ENCODE measurements around the gene MICOS13.
"Not testable (repeated sequence)": the region's sequence is repeated elsewhere in the genome, so short reads cannot be mapped to it uniquely, and the experiment has no call there.

MICOS13 gene, protein sequence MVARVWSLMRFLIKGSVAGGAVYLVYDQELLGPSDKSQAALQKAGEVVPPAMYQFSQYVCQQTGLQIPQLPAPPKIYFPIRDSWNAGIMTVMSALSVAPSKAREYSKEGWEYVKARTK

DNA sequence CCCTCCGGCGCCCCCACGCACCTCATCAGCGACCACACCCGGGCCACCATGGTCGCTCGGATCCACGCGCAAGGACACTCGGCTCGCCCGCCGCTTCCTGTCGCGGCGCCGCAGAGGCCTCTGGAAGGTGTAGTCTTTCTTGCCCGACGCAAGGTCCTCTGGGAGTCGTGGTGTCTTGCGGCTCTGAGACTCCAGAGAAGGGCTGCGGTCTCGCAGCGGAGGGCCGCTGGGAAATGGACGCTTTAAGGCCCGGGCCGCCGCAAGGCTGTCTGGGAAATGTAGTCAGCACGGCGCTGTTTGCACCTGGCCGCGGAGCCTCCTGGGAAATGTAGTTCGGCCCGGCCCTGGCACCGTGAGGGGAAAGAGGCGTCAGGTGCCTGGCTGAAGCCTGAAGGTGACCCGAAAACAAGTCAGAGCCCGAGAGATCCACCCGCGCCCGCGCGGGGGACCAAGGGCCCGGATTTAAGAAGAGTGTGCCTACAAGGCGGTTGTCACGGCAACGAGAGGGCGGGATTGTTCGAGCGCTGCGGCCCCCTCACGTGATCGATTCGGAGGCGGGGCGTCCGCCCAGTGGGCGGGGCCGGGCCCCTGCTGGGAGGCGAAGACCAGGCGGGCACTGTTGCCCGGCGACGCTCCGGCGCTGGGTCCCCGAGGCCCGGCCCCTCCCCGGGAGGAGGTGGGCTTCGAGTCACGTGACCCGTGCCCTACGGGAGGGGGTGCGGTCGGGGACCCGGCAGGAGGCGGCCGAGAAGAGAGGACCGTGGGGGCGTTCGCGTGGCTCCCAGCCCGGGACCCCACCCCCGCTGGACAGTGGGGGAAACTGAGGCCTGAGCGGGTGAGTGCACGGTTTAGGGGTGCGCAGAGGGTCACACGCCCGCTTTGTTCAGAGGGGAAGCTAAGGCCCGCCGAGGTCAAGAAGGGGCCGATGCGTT, at the start of gene MICOS13, which contains the start of gene HSD11B1L:
Gene MICOS13, minus strand, starts transcription at position 80 of the 932 bp plus-strand sequence. Its CDS starts 30 bp downstream, at position 50.
Gene HSD11B1L, plus strand, starts transcription at position 591 of the 932 bp plus-strand sequence. CDS start 3,806 bp downstream, outside the sequence.
- DNase-seq (ENCODE audit: low read depth in 2 of 2) = peak; percentile 96 to 97

DNA sequence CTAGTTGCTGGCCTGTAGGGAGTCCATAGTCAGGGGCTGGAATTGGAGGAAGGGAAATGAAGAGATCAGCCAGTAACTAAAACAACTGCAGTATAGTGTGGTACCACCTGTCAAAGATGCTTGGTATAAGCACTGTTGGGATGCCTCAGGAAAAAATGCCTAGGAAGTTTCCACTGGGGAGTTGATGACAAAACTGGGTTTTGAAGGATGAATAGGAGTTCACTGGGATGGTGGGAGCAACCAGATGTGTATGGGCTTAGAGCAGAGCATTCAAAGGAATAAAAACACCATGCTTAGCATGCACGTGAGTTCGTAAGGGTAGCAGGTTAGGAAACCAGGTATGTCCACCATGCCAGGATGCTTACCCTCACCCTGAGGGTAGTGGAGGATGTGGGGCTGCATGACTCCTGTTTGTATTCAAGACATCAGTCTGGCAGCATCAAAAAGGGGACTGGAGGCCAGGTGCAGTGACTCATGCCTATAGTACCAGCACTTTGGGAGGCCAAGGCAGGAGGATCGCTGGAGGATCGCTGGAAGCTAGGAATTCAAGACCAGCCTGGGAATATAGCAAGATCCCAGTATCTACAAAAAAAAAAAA, 47.2 kb upstream of the MICOS13 start:
- no peak for DNase-seq (ENCODE audit: low read depth in 2 of 2)

DNA sequence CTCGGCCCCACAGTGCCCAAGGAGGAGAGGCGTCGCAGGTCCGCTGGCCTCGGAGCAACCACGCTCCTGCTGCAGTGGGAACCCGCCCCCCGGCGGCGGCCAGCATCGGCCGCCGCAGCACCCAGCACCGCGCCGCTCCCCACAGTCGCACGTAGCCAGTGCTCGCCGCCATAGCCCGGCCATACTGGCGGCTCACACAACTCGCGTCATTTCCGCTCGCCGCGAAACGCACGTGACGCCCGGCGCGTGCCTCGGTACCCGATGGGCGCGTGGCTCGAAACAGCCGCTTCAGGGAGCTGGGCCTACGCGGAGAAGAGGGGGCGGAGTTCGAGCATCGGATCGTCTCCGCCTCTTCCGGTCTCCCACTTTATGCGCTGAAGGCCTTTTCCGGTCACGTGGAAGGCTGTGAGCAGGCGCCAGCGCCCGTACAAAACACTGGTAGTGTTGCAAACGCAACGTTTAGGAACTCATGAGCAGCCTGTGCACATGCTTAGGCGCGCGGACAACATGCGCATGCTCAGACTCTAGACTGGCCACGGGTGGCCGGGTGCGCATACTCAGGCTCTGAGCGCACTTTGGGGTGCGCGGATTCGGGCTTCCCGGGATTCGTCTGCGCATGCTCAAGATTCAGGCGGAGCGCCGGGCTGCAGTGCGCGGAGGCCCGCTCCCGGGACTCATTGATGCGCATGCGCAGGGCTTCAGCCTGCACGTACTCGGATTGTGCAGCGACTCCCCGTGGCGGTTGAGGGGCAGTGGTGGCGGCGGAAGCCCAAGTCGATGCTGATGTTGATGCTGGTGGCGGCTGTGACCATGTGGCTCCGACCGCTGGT, 39.9 kb upstream of the MICOS13 start, which contains the start of the genes CATSPERD and LONP1:
Gene CATSPERD, plus strand, starts transcription at position 677 of the 830 bp plus-strand sequence. Its CDS starts 101 bp downstream, at position 778.
Gene LONP1, minus strand, starts transcription at position 186 of the 830 bp plus-strand sequence. Its CDS starts 14 bp downstream, at position 172.
- peak; percentile 97 to 98 for DNase-seq (ENCODE audit: low read depth in 2 of 2)

DNA sequence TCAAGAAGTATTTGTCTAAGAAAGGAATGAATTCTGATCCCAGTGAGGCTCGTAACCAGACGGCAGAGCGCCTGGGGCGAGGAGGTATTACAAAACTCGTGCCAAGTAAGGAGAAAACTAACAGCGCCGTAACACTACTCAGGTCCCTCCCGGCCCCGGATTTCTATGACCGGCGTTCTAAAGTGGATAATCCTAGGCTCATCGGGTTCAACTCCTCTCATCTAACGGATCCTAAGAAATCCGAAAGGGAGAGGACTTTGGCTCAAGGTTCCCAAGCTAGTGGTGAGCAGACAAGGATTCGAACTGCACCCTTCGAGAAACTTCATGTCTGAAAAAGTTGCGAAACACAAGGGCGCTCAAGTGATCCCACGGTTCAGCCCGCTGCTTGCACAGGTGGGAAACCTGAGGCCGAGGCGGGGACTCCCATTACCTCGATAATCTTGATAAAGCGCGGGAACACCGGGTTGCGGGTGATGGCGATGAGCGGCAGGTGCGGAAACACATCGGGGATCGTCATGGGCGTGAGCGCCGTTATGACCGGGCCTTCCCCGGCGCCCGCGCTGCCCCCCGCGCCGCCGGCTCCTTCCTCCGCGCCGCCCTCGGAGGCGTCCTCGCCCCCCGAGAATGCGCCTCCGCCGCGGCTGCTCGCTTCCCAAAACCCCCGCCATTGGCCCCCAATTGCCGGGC, 39.1 kb upstream of the MICOS13 start:
- DNase-seq (ENCODE audit: low read depth in 2 of 2) = no peak

DNA sequence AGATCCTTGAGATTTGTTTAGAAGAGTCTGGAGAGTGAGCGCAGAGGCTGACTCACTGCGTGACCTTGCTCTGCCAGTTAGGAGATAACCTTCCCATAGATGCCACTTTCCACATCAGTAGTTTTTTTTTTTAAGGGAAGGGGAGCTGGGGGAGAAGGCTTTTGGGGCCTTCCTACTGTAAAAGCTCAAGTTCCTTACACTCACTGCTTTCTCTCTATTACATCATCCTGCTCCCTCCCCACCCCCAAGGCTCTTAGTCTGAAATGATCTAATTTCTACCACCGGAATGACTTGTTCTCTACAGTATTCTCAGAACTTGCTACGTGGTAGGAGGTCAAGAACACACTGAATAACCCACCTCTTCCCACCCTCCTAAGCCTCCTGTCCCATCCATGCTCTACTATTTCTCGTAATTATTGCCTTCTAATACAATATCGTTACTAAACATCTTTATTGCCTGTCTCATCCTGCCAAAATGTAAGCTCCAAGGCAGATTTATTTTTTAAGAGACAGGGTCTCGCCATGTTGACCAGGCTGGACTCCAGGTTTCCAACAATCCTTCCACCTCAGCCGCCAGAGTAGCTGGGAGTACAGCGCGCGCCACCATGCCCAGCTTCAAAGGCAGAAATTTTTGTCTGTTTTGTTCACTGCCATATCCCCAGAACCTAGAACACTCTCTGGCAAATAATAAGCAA, 38.4 kb upstream of the MICOS13 start:
- peak; percentile 44 to 51 for DNase-seq (ENCODE audit: low read depth in 2 of 2)

DNA sequence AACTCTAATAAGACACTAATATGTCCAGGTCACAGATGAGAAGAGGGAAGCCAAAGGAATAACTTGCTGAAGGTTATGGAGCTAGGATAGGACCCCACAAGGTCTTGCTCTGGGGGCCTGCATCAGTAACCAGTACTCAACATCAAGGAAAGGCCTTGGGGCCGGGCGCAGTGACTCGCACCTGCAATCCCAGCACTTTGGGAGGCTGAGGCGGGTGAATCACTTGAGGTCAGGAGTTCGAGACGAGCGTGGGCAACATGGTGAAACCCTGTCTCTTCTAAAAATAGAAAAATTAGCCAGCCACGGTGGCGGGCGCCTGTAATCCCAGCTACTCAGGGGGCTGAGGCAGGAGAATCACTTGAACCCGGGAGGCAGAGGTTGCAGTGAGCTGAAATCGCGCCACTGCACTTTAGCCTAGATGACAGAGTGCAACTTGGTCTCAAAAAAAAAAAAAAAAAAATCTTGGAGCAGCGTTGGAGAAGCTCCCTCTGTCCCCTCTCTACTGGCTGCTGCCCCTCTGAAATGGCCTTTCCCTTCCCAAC, 37.8 kb upstream of the MICOS13 start:
- DNase-seq (ENCODE audit: low read depth in 2 of 2) = peak; percentile 48 to 72

DNA sequence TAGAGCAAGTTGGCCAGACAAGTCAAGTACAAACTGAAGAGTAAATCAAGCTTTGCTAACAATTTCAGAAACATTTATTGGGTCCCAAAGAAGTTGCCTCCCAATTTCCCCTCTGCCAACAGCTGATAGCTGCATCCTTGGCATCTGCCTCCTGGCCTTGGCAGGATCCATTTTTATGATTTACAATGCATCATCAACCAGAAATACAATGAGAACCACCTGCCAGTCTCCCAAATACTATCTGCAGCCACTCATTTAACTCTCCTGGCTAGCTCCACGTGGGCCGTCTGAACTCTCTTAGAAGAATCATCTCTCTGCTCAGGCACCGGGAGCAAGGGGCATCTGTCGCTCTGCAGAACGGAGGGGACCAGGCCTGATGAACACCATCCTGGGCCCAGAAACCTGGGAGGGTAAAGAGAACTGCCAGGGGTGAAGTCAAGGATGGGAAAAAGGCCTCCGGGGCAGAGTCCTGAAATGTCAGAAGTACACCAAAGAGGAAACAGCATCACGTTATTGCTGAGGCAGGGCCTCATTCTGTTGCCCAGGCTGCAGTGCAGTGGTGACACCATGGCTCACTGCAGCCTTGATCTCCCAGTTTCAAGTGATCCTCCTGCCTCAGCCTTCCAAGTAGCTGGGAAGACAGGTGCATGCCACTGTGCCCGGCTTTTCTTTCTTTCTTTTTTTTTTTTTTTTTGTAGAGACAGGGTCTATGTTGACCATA, 37.1 kb upstream of the MICOS13 start:
- DNase-seq (ENCODE audit: low read depth in 2 of 2) = no peak

DNA sequence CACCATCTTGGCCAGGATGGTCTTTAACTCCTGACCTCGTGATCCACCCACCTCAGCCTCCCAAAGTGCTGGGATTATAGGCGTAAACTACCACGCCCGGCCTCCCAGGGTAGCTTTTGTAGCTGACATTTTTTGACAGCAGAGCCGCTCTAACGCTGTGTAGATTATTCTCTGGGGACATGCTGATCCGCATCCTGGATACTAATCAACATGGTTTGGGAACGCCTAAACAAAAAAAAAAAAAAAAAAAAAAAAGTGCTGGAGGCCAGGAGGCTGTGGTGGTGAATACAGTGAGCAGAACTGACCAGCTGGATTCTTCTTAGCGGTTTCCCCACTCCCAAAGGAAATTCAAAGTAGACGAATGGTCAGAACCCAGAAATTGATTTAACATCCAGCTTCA, 34.5 kb upstream of the MICOS13 start:
- DNase-seq (ENCODE audit: low read depth in 2 of 2) = no peak

DNA sequence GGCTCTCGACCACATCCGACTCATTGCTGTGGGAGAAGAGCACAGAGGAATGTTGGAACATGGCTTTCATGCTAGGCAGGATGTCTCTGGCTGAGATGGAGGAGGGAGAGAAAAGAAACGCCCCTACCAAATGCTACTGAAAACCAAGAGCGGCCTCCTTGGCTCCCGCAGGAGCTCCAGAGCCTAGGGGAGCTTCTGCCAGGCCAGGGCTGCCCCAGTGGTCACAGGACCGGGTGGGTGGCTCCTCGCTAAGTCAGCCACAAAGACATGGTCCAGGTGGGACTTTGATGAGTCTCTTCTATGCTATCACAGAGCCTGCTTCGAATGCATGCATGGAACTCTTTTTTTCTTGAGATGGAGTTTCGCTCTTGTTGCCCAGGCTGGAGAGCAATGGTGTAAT, 32.9 kb upstream of the MICOS13 start:
- DNase-seq (ENCODE audit: low read depth in 2 of 2) = no peak

DNA sequence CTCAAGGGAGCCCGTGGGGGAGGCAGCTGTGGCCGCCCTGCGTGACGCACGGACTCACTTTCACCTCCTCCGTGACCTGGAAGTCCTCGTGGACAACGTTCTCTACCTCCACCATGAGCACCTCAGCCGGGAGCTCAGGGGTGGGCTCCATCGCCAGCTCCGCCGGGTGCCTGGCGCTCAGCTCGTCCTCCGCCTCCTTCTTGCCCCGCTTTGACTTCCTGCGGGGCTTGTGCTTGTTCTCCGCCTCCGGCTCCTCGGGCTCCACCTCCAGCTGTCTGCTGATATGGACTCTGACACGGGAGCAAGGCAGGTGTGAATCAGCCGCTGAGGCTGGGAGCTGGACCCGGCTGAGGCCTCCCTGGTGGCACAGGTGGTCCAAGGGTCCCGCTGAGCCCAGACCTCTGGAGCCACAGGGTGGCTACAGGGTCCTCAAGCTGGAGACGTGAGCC, 31.4 kb upstream of the MICOS13 start:
- DNase-seq (ENCODE audit: low read depth in 2 of 2) = no peak

DNA sequence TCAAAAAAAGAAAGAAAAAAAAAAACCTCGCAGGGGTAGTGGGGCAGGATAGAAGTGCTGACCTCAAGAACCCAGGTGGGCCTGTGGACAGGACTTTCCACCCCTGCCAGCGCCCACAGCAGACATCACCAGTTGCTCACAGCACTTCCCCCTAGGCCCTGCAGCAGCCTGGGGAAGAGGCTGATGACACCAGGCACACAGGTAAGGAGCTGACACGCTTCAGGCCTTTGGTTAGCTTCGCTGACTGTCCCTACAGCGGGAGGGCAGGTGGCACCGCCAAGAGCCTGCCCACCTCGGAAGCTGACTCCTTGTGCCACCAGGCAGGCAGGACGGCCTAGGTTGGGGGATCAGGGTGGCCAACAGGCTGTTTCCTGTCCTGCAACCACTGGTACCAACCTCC, 30.7 kb upstream of the MICOS13 start:
- no peak for DNase-seq (ENCODE audit: low read depth in 2 of 2)

DNA sequence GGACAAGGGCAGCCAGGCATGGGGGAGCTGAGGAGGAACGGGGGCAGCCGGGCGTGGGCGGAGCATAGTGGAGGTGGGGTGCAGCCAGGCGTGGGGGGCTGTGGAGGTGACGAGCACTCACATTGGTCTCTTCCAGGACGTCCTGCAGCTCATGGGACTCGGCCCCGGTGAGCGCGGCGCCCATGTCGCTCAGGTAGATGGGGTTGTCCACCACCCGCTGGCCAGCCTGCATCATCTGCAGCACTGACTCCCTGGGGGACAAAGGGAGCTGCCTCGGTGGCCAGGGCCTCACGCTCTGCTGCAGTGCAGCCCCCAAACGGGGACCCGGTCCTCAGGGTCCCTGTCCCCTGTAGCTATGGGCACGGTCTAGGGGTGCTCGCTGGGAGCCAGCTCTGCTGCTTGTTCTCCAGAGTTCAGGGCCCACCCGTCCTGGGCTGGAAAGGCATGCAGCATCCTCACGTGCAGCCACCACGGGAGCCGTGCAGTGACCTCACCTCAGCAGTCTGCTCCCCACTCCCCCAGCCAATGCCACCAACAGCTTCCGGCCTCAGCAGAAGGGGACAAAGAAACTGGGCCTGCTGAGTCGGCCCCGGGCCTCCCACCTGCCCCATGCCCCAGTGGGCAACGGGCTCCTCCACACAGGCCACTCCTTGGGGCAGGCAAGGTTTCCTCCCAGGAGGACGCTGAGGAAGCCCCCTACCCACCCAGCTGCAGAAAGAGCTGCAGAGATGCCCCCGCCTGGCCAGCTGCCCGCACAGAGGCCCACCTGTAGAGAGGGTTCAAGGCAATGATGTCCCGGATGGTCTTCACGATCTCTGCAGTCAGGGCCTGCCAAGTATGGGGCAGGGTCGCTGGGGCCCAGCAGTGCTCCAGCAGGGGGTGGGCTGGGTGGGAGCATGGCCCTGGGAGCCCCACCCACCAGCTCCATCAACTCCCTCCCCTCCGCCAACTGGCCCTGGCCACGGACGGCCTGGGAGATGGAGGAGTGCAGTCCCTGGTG, 27.6 kb upstream of the MICOS13 start:
- no peak for DNase-seq (ENCODE audit: low read depth in 2 of 2)

DNA sequence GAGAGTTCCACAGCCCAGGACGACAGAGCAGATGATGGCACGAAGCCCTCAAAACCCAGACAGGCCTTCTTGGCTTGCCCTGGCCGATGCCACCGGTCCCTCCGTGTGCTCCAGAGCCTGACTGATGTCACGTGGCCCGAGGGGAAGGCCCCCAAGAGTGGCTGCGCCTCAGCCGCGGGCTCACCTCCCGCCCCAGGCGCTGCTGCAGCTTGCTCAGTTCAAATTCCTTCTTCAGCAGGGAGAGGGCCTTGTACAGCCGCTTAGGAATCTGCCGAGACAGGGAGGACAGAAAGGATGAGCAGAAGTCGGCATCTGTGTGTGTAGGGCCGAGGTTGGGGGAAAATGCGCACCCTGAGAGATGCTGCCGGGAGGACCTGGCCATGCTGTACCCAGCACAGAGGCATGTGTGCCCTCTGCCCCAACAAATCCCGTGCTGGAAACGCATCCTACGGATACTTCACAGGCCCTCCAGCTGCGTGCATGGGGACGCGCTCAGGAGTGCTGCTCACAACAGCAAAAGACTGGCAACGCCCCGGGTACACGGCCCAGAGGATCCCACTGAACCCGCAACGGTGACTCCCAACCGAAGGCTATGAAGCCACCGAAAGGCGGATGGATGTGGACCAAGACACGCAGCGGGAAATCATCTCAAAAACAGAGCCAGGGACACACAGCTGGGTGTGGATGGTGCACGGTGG, 26.7 kb upstream of the MICOS13 start:
- DNase-seq (ENCODE audit: low read depth in 2 of 2) = no peak

DNA sequence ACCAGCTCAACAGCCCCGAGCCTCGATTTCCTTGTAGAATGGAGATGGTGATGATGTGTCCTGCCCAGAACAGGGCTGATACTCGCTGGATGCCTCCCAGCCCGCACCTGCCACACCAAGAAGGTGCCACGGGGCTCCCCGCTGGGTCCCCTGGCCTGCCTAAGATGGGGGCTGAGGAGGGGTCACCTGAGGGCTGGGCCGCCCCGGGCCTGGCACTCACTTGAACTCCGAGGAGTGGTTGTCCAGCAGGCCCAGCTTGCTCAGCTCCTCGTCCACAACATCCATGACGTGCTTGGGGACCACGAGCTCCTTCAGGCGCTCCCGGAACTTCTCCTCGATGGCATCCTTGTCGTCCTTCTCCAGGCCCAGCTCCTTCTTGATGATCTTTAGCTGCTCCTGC, 25.2 kb upstream of the MICOS13 start:
- DNase-seq (ENCODE audit: low read depth in 2 of 2) = no peak

DNA sequence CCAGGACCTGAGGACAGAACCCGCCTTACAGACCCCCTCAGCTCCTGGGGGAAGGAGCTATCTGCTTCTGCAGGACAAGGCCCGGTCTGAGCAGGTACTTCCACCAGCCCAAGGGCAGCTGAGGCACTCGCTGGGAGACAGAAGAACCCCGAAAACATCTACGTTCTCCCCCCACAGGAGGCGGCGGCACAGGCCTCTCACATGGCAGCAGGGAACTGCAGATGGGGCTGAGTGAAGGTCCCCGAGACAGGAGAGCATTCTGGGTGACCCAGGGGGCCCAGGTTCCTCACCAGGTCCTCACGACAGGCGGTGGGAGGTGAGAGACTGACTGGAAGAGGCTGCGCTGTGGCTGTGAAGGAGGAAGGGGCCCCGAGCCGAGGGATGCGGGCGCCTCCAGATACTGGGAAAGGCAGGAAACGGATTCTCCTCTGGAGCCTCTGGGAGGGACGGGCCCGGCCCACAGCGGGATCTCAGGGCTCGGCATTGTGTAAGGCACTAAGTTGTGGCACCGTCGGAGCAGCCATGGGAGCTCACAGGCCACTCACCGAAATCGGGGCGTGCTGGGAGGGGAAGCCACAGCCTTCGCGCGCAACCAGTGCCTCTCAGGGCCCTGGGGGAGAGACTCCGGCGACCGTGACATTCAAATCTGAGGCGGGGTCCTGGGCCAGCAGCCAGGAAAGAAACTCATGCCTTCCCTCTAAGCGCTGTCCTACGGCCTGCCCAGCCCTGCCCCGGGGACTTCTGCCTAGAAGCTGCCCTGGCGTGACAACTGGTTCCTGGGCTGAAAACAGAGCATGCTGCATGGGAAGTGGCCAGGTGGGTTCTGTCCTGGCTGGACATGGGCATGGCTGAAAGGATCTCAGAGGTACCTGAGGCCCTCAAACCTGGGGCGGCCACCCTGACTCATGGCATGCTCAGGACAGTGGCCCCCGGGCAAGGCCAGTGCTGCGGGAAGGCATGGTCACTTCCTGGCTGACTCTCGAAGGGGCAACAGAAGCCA, 23.8 kb upstream of the MICOS13 start:
- DNase-seq (ENCODE audit: low read depth in 2 of 2) = no peak

DNA sequence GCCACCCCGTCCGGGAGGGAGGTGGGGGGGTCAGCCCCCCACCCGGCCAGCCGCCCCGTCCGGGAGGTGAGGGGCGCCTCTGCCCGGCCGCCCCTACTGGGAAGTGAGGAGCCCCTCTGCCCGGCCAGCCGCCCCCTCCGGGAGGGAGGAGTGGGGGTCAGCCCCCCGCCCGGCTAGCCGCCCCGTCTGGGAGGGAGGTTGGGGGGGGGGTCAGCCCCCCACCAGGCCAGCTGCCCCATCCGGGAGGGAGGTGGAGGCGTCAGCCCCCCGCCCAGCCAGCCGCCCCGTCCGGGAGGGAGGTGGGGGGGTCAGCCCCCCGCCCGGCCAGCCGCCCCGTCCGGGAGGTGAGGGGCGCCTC, 21.7 kb upstream of the MICOS13 start:
- DNase-seq (ENCODE audit: low read depth in 2 of 2) = not testable (repeated sequence)

Data from stimulated activated CD8-positive, alpha-beta memory T cell treated with anti-CD3 and anti-CD28 coated beads, Interleukin-15, amount 100 ng/mL, for 48 hours (primary cell).